NT2/D1 (cell line): ENCODE measurements around the gene VCP.

Source experiments
- DNase-seq: peaks from one replicate; pipeline ENCODE4 v3.0.0-alpha.2; 2011; ENCODE audit warnings: low read depth, low spot score
- H3K27me3 ChIP-seq: 2 replicates; pipeline ENCODE4 v1.6.0; 2011; ENCODE audit warnings: mild to moderate bottlenecking; ENCODE audit not compliant: insufficient read length, insufficient read depth
- H3K36me3 ChIP-seq: 2 replicates; pipeline ENCODE4 v1.6.1; 2011; ENCODE audit warnings: mild to moderate bottlenecking, low read length, mixed read lengths; ENCODE audit not compliant: insufficient read depth, insufficient read length
- H3K4me1 ChIP-seq: 2 replicates; pipeline ENCODE4 v1.5.1; 2011; ENCODE audit not compliant: insufficient read depth, insufficient read length
- H3K4me3 ChIP-seq: 2 replicates; pipeline ENCODE4 v1.5.1; 2011; ENCODE audit warnings: low read depth; ENCODE audit not compliant: insufficient read length
- H3K9ac ChIP-seq: 2 replicates; pipeline ENCODE4 v1.6.0; 2011; ENCODE audit warnings: low read depth; ENCODE audit not compliant: insufficient read length
- H3K9me3 ChIP-seq: 2 replicates; pipeline ENCODE4 v1.5.1; 2011; ENCODE audit warnings: mild to moderate bottlenecking, low read length; ENCODE audit not compliant: insufficient read depth
- SUZ12 ChIP-seq: IDR thresholded peaks from 2 replicates; pipeline ENCODE4 v1.6.1; 2011; ENCODE audit not compliant: insufficient read length, insufficient read depth; ENCODE audit errors: extremely low read depth
- YY1 ChIP-seq: IDR thresholded peaks from 2 replicates; pipeline ENCODE4 v1.6.1; 2011; ENCODE audit not compliant: insufficient read length, insufficient read depth
- ZNF274 ChIP-seq: IDR thresholded peaks from 2 replicates; pipeline ENCODE4 v1.6.1; 2011; ENCODE audit warnings: mild to moderate bottlenecking, low read depth, low read length

The VCP gene

GRCh38 chr9:35072461-35073278 lies at the start of gene VCP:
Gene VCP (minus strand): TSS chr9:35072625. CDS start chr9:35072353, 272 bp downstream.
- TF ChIP-seq ZNF274 (no peak), SUZ12 (no peak)
- DNase-seq, result peak; percentile 98
- Histone ChIP-seq H3K36me3 (peaks cover 84% of the 10 kb centered on the region), H3K27me3 (no peaks in the 10 kb centered on the region), H3K4me1 (peaks cover 6% of the 10 kb centered on the region), H3K4me3 (peak within 1 kb of the TSS; percentile 94), H3K9me3 (no peaks in the 10 kb centered on the region), H3K9ac (peak within 1 kb of the TSS; percentile 97)

GRCh38 chr9:35116898-35117551 lies 44.6 kb upstream of the VCP start:
- H3K27me3 ChIP-seq, result no peaks in the 10 kb centered on the region
- no peaks in the 10 kb centered on the region for H3K9me3 ChIP-seq
- peak; percentile 86 for DNase-seq
- peaks cover 12% of the 10 kb centered on the region for H3K4me1 ChIP-seq
- H3K4me3 ChIP-seq, result peak overlapping the region; percentile 54
- TF ChIP-seq ZNF274 (no peak), SUZ12 (no peak), YY1 (no peak)
- H3K9ac ChIP-seq, result peak overlapping the region; percentile 71
- no peaks in the 10 kb centered on the region for H3K36me3 ChIP-seq

GRCh38 chr9:35116539-35116897 lies 44.1 kb upstream of the VCP start:
- no peak for DNase-seq
- Histone ChIP-seq H3K9ac (peak overlapping the region; percentile 71), H3K4me1 (peaks cover 12% of the 10 kb centered on the region), H3K4me3 (peak overlapping the region; percentile 54), H3K36me3 (no peaks in the 10 kb centered on the region), H3K27me3 (no peaks in the 10 kb centered on the region), H3K9me3 (no peaks in the 10 kb centered on the region)
- TF ChIP-seq SUZ12 (no peak), ZNF274 (no peak), YY1 (no peak)

DNA sequence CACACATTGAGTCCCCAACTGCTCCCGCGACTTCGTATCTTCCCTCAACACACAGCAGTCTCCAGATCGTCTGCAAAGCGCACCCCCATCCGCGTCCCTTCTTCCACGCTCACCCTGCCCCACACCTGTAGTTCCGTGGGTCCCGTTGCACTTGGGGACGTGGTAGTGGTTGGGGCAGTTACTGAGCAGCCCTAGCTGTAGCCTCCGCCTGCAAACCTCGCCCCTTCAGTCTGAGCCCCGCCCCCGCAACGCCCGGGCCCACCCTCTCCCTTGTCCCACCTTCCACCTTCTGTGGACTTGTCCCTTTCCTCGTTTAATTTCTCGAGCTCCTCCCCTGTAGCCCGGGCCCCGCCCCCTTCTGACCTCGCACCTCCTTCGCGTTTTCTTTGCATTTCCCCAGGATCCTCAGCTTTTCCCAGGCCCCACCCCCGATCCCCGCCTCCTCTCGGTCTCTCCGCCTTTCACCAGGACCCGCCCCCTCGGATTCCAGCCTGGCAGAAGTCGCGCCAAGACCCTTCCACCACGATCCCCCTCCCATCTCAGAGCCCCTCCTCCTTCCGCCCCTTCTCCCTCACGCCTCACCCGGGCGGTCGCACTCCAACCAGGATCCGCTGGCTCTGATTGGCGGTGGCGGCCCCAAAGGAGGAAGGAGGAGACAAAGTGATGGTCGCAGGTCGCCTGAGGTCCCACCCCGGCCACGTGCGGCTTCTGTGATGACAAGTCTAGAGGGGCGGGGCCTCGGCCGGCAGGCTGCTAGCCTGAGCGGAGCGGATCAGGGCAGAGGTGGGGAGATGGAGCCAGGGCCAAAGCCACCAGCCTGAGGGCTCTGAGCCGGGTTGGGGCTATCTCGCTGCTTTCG lies 43.5 kb upstream of the VCP start, which contains the start of gene ATOSB:
ATOSB (minus strand) TSS at position 183 of the 859 bp plus-strand sequence. CDS start 7,588 bp downstream, outside the sequence.
- peak within 1 kb of the TSS; percentile 81 for H3K9ac ChIP-seq
- no peaks in the 10 kb centered on the region for H3K9me3 ChIP-seq
- DNase-seq, result peak; percentile 99
- no peak for TF ChIP-seq ZNF274
- TF ChIP-seq SUZ12, result no peak
- TF ChIP-seq YY1, result no peak
- H3K36me3 ChIP-seq, result no peaks in the 10 kb centered on the region
- peaks cover 14% of the 10 kb centered on the region for H3K4me1 ChIP-seq
- H3K27me3 ChIP-seq, result no peaks in the 10 kb centered on the region
- H3K4me3 ChIP-seq, result peak within 1 kb of the TSS; percentile 85

- H3K4me3 ChIP-seq, result peak overlapping the region; percentile 85
- no peaks in the 10 kb centered on the region for H3K36me3 ChIP-seq
- H3K4me1 ChIP-seq, result peaks cover 22% of the 10 kb centered on the region
- no peak for TF ChIP-seq SUZ12
- no peak for TF ChIP-seq YY1
- no peak for TF ChIP-seq ZNF274
- no peaks in the 10 kb centered on the region for H3K9me3 ChIP-seq
- H3K27me3 ChIP-seq, result no peaks in the 10 kb centered on the region
- no peak for DNase-seq
- H3K9ac ChIP-seq, result peak overlapping the region; percentile 81
These were observed 42.6 kb upstream of the VCP start for GRCh38 chr9:35114840-35115628.

- TF ChIP-seq ZNF274, result no peak
- TF ChIP-seq YY1, result no peak
- TF ChIP-seq SUZ12, result no peak
- Histone ChIP-seq H3K36me3 (no peaks in the 10 kb centered on the region), H3K9me3 (no peaks in the 10 kb centered on the region), H3K4me3 (peak overlapping the region; percentile 85), H3K27me3 (no peaks in the 10 kb centered on the region), H3K4me1 (peaks cover 22% of the 10 kb centered on the region), H3K9ac (peak overlapping the region; percentile 81)
- DNase-seq, result peak; percentile 94
These were observed 41.9 kb upstream of the VCP start for GRCh38 chr9:35114113-35114839.
